GM19452 (cell line): Measurements from ENCODE around the gene POFUT2.
"Not testable (repeated sequence)": the region's sequence is repeated elsewhere in the genome, so short reads cannot be mapped to it uniquely, and the experiment has no call there.

Source experiments
- ATAC-seq: cut with Tn5 transposase; IDR thresholded peaks from one replicate; pipeline ENCODE4 v1.9.1; 2021; ENCODE audit not compliant: unreplicated experiment

Gene POFUT2

GRCh38 chr21:45310459-45310858 lies 22.8 kb upstream of the POFUT2 start:
- no peak for ATAC-seq

GRCh38 chr21:45309987-45310381 lies 22.3 kb upstream of the POFUT2 start:
- ATAC-seq, result no peak

- ATAC-seq, result no peak
Measured at GRCh38 chr21:45309069-45309986, 21.6 kb upstream of the POFUT2 start.

- ATAC-seq, result no peak
Measured at GRCh38 chr21:45308194-45309068, 20.7 kb upstream of the POFUT2 start.

GRCh38 chr21:45307597-45308158 lies 20.0 kb upstream of the POFUT2 start:
- not testable (repeated sequence) for ATAC-seq

GRCh38 chr21:45306832-45307571 lies 19.3 kb upstream of the POFUT2 start:
- ATAC-seq, result no peak

- ATAC-seq, result no peak
Measured at GRCh38 chr21:45306453-45306831, 18.7 kb upstream of the POFUT2 start.

- no peak for ATAC-seq
Measured at GRCh38 chr21:45305836-45306235, 18.1 kb upstream of the POFUT2 start.

GRCh38 chr21:45304945-45305344 lies 17.2 kb upstream of the POFUT2 start:
- ATAC-seq, result no peak

GRCh38 chr21:45304476-45304830 lies 16.8 kb upstream of the POFUT2 start:
- ATAC-seq, result no peak

- ATAC-seq, result no peak
Measured at GRCh38 chr21:45303751-45304475, 16.2 kb upstream of the POFUT2 start.

GRCh38 chr21:45303091-45303615 lies 15.5 kb upstream of the POFUT2 start:
- ATAC-seq, result no peak

- ATAC-seq, result no peak
Measured at GRCh38 chr21:45302082-45303061, 14.7 kb upstream of the POFUT2 start.

GRCh38 chr21:45301521-45302081 lies 13.9 kb upstream of the POFUT2 start:
- no peak for ATAC-seq

- ATAC-seq, result no peak
Measured at GRCh38 chr21:45300786-45301520, 13.3 kb upstream of the POFUT2 start.

- ATAC-seq, result no peak
Measured at GRCh38 chr21:45299864-45300785, 12.4 kb upstream of the POFUT2 start.
